Kidney (tissue), 14 donors: ENCODE data around the gene ALDH8A1. TPM values are rescaled to one million over a fixed set of nuclear protein-coding genes. Genes with fewer than 3 reads are reported as not detected.

ENCODE experiments used
- DNase-seq, 5 donors: peaks; one replicate each; pipeline ENCODE4 v3.0.0-alpha.2; 2013 to 2020
- FAIRE-seq: peaks from 2 replicates; lab custom pipeline; 2012; peaks lifted over from hg19 to GRCh38; lab: Jason Lieb, UNC
- H3K27ac ChIP-seq, 2 donors: one replicate each; pipeline ENCODE4 v1.7.0; 2013; ENCODE audit warnings: low read depth in 2 of 2, low read length in 2 of 2, inconsistent platforms in 1 of 2
- H3K27me3 ChIP-seq: one replicate; pipeline ENCODE4 v1.7.1; 2013; ENCODE audit warnings: low read length, inconsistent platforms; ENCODE audit not compliant: control insufficient read depth, insufficient read depth
- H3K36me3 ChIP-seq, 3 donors: one replicate each; pipeline versions ENCODE4 v1.7.0 to v1.7.1; 2013; ENCODE audit warnings: low read length in 3 of 3, control low read depth in 1 of 3, inconsistent platforms in 1 of 3; ENCODE audit not compliant: insufficient read depth in 3 of 3, control insufficient read depth in 2 of 3
- H3K4me1 ChIP-seq, 3 donors: one replicate each; pipeline versions ENCODE4 v1.7.0 to v1.7.1; 2013; ENCODE audit warnings: low read length in 3 of 3, inconsistent platforms in 1 of 3, low read depth in 1 of 3; ENCODE audit not compliant: control insufficient read depth in 2 of 3, insufficient read depth in 2 of 3
- H3K4me3 ChIP-seq, 3 donors: one replicate each; pipeline versions ENCODE4 v1.7.0 to v1.8.1; 2013; ENCODE audit warnings: low read length in 3 of 3, control low read depth in 1 of 3, inconsistent platforms in 1 of 3
- H3K9ac ChIP-seq, 3 donors: one replicate each; pipeline versions ENCODE4 v1.7.0 to v1.7.1; 2013; ENCODE audit warnings: low read length in 3 of 3, control low read depth in 1 of 3, inconsistent platforms in 1 of 3
- H3K9me3 ChIP-seq, 3 donors: one replicate each; pipeline versions ENCODE4 v1.7.0 to v1.7.1; 2013; ENCODE audit warnings: low read length in 3 of 3, control low read depth in 1 of 3, inconsistent platforms in 1 of 3; ENCODE audit not compliant: control insufficient read depth in 2 of 3, insufficient read depth in 1 of 3
- CTCF ChIP-seq: IDR thresholded peaks from 3 replicates; pipeline ENCODE4 v1.5.1; 2012; ENCODE audit warnings: mild to moderate bottlenecking, moderate library complexity, borderline replicate concordance; ENCODE audit not compliant: insufficient read depth; ENCODE audit errors: extremely low read depth
- intact Hi-C: fragments of 100-400 bp; cut with DNase I; formaldehyde crosslinking; loops from one replicate; pipeline ENCODE4 v1.11.1; 2022
- polyA plus RNA-seq: library from polyadenylated mRNA; stranded (reverse); fragments of 350-450 nt; fragmentation: Illumina TruSeq; extraction: RNeasy Lipid Tissue Mini Kit (QIAGEN cat#74804); gene quantifications from one replicate; pipeline ENCODE4 v1.2.3, GENCODE V29; 2014; ENCODE audit warnings: low read depth, low replicate concordance; ENCODE audit not compliant: insufficient read depth
- total RNA-seq: library from RNA; stranded (reverse); fragmentation: NEBNext Ultra II Directional; extraction: Animal tissue kit (Norgen Biotek cat#: 25700); gene quantifications from one replicate; pipeline ENCODE4 v1.2.1, GENCODE V29; 2021
- donor health status: control.
- donor health status: control.
- donor health status: control.
- donor health status: control.
- donor health status: control.
- donor health status: DM: yes; HTN: yes; CAD: no.
- donor health status: Normal renal cell carcinoma (clear cell type).

Gene ALDH8A1
- total and polyA plus RNA-seq, 2 donors from 2014 or later = 11.2 to 56.7 TPM

GRCh38 chr6:134964451-134965203 is 14.7 kb upstream of the ALDH8A1 start:
- no peaks in the 10 kb centered on the region for H3K4me1 ChIP-seq
- no peak overlapping the region for H3K9ac ChIP-seq
- intact Hi-C loops = no loop called here
- DNase-seq (no peak), FAIRE-seq (no peak)
- no peak overlapping the region for H3K4me3 ChIP-seq
- no peak for TF ChIP-seq CTCF
- H3K36me3 ChIP-seq = peaks cover 0 to 11% (median 4%) of the 10 kb centered on the region in 3 donors
- H3K27me3 ChIP-seq = no peaks in the 10 kb centered on the region
- no peaks in the 10 kb centered on the region for H3K9me3 ChIP-seq
- H3K27ac ChIP-seq = no peak overlapping the region

GRCh38 chr6:134962421-134962820 is 12.5 kb upstream of the ALDH8A1 start:
- Histone ChIP-seq H3K27ac (no peak overlapping the region), H3K4me1 (no peaks in the 10 kb centered on the region), H3K27me3 (no peaks in the 10 kb centered on the region), H3K36me3 (peaks cover 0 to 11% (median 4%) of the 10 kb centered on the region in 3 donors), H3K4me3 (no peak overlapping the region), H3K9ac (no peak overlapping the region), H3K9me3 (no peaks in the 10 kb centered on the region)
- intact Hi-C loops = no loop called here
- DNase-seq (no peak), FAIRE-seq (no peak)
- TF ChIP-seq CTCF = no peak

- Histone ChIP-seq H3K36me3 (peaks cover 0 to 11% (median 4%) of the 10 kb centered on the region in 3 donors), H3K9me3 (no peaks in the 10 kb centered on the region), H3K27ac (no peak overlapping the region), H3K4me3 (no peak overlapping the region), H3K9ac (no peak overlapping the region), H3K4me1 (no peaks in the 10 kb centered on the region), H3K27me3 (no peaks in the 10 kb centered on the region)
- intact Hi-C loops = no loop called here
- no peak for TF ChIP-seq CTCF
- no peak for FAIRE-seq
- no peak for DNase-seq
These were observed 11.5 kb upstream of the ALDH8A1 start for GRCh38 chr6:134961366-134961765.

- intact Hi-C loops = no loop called here
- TF ChIP-seq CTCF = no peak
- no peak overlapping the region for H3K27ac ChIP-seq
- no peaks in the 10 kb centered on the region for H3K9me3 ChIP-seq
- H3K27me3 ChIP-seq = no peaks in the 10 kb centered on the region
- no peaks in the 10 kb centered on the region for H3K4me1 ChIP-seq
- FAIRE-seq = no peak
- DNase-seq = no peak
- no peak overlapping the region for H3K4me3 ChIP-seq
- H3K9ac ChIP-seq = no peak overlapping the region
- peaks cover 0 to 3% (median 0%) of the 10 kb centered on the region in 3 donors for H3K36me3 ChIP-seq
These were observed 9.7 kb upstream of the ALDH8A1 start for GRCh38 chr6:134959603-134960002.
